CD4-positive, alpha-beta T cell treated with Interleukin-12 subunit alpha and Interleukin-12 subunit beta, for 1 hour (primary cell): Measurements from ENCODE around the gene SLC7A5.
"Not testable (repeated sequence)": the region's sequence is repeated elsewhere in the genome, so short reads cannot be mapped to it uniquely, and the experiment has no call there.

Source experiments
- DNase-seq: peaks from one replicate; pipeline ENCODE4 v3.0.0-alpha.2; 2020

Gene SLC7A5

GRCh38 chr16:87789437-87790291 is 79.6 kb downstream of the SLC7A5 start:
- DNase-seq, result no peak

GRCh38 chr16:87788730-87789436 is 80.4 kb downstream of the SLC7A5 start:
- DNase-seq, result not testable (repeated sequence)

- not testable (repeated sequence) for DNase-seq
These were observed 81.7 kb downstream of the SLC7A5 start for GRCh38 chr16:87787451-87788091.

GRCh38 chr16:87784812-87785211 is 84.5 kb downstream of the SLC7A5 start:
- DNase-seq, result no peak

- DNase-seq, result no peak
These were observed 87.3 kb downstream of the SLC7A5 start for GRCh38 chr16:87782033-87782432.

- peak; percentile 48 for DNase-seq
These were observed 88.8 kb downstream of the SLC7A5 start for GRCh38 chr16:87780385-87780989.
